Measurements from ENCODE around the gene HDAC10. TPM values are rescaled to one million over a fixed set of nuclear protein-coding genes. Genes with fewer than 3 reads are reported as not detected.

Gene HDAC10
- total and polyA plus RNA-seq, 10 of the 15 experiments (the other 5 are each of a cell fraction or from before 2014, with no cell fraction given): 0.26 to 48.6 (median 5.0) TPM

DNA sequence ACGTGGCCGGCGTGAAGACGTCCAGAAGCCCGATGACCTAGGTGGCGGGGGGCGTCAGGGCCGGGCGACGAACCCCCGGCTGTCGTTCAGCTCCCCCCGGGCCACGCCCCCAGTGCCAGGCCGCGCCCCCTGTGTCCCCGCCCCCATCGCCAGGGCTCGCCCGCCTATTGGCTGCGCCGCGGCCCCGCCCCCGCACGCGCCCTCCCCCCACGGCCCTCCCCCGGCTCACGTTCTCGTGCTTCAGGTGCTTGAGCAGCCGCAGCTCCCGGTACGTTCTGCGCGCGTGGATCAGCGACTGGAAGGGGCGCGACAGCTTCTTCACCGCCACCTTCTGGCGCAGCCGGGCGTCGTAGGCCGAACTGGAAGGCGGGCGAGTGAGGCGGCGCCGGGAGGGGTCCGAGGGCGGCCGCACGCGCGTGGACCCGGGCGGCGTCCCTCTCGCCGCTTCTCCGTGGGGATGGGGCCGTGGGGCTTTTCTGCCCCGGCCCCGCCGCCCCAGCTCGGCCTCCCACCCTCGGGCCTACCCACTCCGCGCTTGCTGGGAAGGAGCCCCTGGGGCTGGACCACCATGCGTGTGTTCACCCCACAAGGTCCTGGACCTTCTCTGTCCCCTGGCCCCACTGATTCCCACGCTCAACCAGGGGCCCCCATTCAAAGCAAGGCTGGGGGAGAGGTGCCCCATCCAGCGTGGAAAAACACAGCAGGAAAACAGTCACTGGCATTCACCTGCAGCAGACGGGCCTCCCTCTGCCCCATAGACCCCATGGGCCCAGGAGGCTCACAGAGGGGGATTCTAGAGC, 16.7 kb upstream of the HDAC10 start (continued):
- TF ChIP-seq POU2F2 (IDR thresholded peaks at IDR 0.05; ENCODE audit: borderline replicate concordance, low read depth, low read length): no peak
- TF ChIP-seq MTA3 (IDR thresholded peaks at IDR 0.05; ENCODE audit: borderline replicate concordance, low read length): no peak
- no peak for TF ChIP-seq SPI1 (IDR thresholded peaks at IDR 0.05; ENCODE audit: borderline replicate concordance, insufficient read depth, low read depth, low read length)
- TF ChIP-seq STAT3 (IDR thresholded peaks at IDR 0.05; ENCODE audit: low read depth, low read length): no peak

GRCh38 chr22:50266994-50267393, 15.9 kb upstream of the HDAC10 start:
- Histone ChIP-seq H3K4me3 (no peak overlapping the region), H3K27me3 (replicated peaks in 1 of 2; ENCODE audit: control insufficient read depth in 2 of 2, insufficient read depth in 2 of 2, low read length in 1 of 2) (no peaks in the 10 kb centered on the region), H3K9ac (ENCODE audit: control insufficient read depth, insufficient read depth, low read length) (no peak overlapping the region), H3K9me3 (replicated peaks; ENCODE audit: control insufficient read depth, insufficient read depth, low read length) (no peaks in the 10 kb centered on the region), H2AFZ (ENCODE audit: control insufficient read depth, low read depth, low read length) (no peak overlapping the region), H3K4me1 (ENCODE audit: control insufficient read depth, insufficient read depth, low read length) (peaks cover 22% of the 10 kb centered on the region), H3K36me3 (ENCODE audit: control insufficient read depth in 2 of 2, insufficient read depth in 2 of 2, low read length in 1 of 2) (no peaks in the 10 kb centered on the region), H3K27ac (ENCODE audit: control insufficient read depth, insufficient read depth) (no peak overlapping the region), H4K20me1 (ENCODE audit: control insufficient read depth, insufficient read depth) (no peaks in the 10 kb centered on the region), H3K4me2 (ENCODE audit: control insufficient read depth, insufficient read depth) (no peak overlapping the region), H3K79me2 (ENCODE audit: control insufficient read depth, insufficient read depth, low read length) (no peaks in the 10 kb centered on the region)
- no peak for DNase-seq (ENCODE audit: low read depth, low spot score)
- ChIA-PET RAD21 (ENCODE audit: unreplicated experiment) (no interaction called here), POLR2A (interaction anchor here (0.7 kb wide), 1 partner anchor 260 kb away, joined by 3 read pairs; no protein-coding TSS in a partner anchor), SMC1A (ENCODE audit: uncharacterized antibody, unreplicated experiment) (no interaction called here), CTCF (no interaction called here)
- no peak for ATAC-seq
- 95% methylated on average over 22 of the region's 37 CpGs for WGBS (ENCODE audit: insufficient coverage, insufficient replicate concordance, low lambda C conversion rate, missing lambda C conversion rate)
- FAIRE-seq: no peak
- in situ Hi-C loops (cut with MboI) (no loop called here), intact Hi-C loops (cut with micrococcal nuclease; ENCODE audit: unreplicated experiment) (no loop called here)
- BruUV-seq (replicated peaks): no TSS peak
- TF ChIP-seq RB1 (IDR thresholded peaks at IDR 0.05; ENCODE audit: borderline replicate concordance) (no peak), CEBPB (IDR thresholded peaks at IDR 0.05; ENCODE audit: borderline replicate concordance in 1 of 2, low read depth in 2 of 2, low read length in 2 of 2) (no peak), ZBTB4 (CRISPR knock-in tag; IDR thresholded peaks at IDR 0.05) (no peak), PAX5 (IDR thresholded peaks at IDR 0.05; ENCODE audit: borderline replicate concordance, low read depth, low read length) (no peak), EED (IDR thresholded peaks at IDR 0.05; ENCODE audit: low read depth) (no peak), RFX5 (IDR thresholded peaks at IDR 0.05; ENCODE audit: low read depth, low read length) (no peak), NR2C2 (IDR thresholded peaks at IDR 0.05; ENCODE audit: borderline replicate concordance, control insufficient read depth, insufficient read length, low read depth) (no peak), ZNF217 (IDR thresholded peaks at IDR 0.05) (no peak), EGR1 (IDR thresholded peaks at IDR 0.05; ENCODE audit: borderline replicate concordance in 1 of 2, low read depth in 2 of 2, low read length in 2 of 2) (no peak), TARDBP (IDR thresholded peaks at IDR 0.05; ENCODE audit: borderline replicate concordance) (no peak), NFXL1 (IDR thresholded peaks at IDR 0.05; ENCODE audit: borderline replicate concordance) (no peak), ZNF24 (IDR thresholded peaks at IDR 0.05) (no peak), SREBF2 (IDR thresholded peaks at IDR 0.05; ENCODE audit: low read length) (no peak)
- TF ChIP-seq, protein P1, sequence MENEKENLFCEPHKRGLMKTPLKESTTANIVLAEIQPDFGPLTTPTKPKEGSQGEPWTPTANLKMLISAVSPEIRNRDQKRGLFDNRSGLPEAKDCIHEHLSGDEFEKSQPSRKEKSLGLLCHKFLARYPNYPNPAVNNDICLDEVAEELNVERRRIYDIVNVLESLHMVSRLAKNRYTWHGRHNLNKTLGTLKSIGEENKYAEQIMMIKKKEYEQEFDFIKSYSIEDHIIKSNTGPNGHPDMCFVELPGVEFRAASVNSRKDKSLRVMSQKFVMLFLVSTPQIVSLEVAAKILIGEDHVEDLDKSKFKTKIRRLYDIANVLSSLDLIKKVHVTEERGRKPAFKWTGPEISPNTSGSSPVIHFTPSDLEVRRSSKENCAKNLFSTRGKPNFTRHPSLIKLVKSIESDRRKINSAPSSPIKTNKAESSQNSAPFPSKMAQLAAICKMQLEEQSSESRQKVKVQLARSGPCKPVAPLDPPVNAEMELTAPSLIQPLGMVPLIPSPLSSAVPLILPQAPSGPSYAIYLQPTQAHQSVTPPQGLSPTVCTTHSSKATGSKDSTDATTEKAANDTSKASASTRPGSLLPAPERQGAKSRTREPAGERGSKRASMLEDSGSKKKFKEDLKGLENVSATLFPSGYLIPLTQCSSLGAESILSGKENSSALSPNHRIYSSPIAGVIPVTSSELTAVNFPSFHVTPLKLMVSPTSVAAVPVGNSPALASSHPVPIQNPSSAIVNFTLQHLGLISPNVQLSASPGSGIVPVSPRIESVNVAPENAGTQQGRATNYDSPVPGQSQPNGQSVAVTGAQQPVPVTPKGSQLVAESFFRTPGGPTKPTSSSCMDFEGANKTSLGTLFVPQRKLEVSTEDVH (IDR thresholded peaks at IDR 0.05; ENCODE audit: low read depth, partially characterized antibody): no peak

Measured in GM12878 (cell line).